Skin epidermis (tissue), 12 donors: ENCODE data around the gene PRDM5.

Experiments
- H3K27ac ChIP-seq, 21 experiments: fragments of 200-600 bp; sonication (generic) in 11 of 21; one replicate each; pipeline ENCODE4 v1.5.0; 2020; ENCODE audit warnings: mild to moderate bottlenecking in 3 of 21, inconsistent platforms in 2 of 21, moderate library complexity in 2 of 21
- H3K4me3 ChIP-seq, 7 experiments: fragments of 200-600 bp; sonication (generic) in 2 of 7; one replicate each; pipeline ENCODE4 v1.5.0; 2020; ENCODE audit warnings: inconsistent platforms in 2 of 7, mild to moderate bottlenecking in 2 of 7, moderate library complexity in 1 of 7

PRDM5 gene

GRCh38 chr4:120725639-120726580 is 196.6 kb downstream of the PRDM5 start:
- no peak overlapping the region for H3K4me3 ChIP-seq
- H3K27ac ChIP-seq = no peak overlapping the region

GRCh38 chr4:120724656-120725055 is 197.9 kb downstream of the PRDM5 start:
- no peak overlapping the region for H3K4me3 ChIP-seq
- H3K27ac ChIP-seq = no peak overlapping the region

- Histone ChIP-seq H3K4me3 (no peak overlapping the region), H3K27ac (no peak overlapping the region)
Measured at GRCh38 chr4:120723986-120724385, 198.5 kb downstream of the PRDM5 start.

- Histone ChIP-seq H3K27ac (no peak overlapping the region), H3K4me3 (no peak overlapping the region)
Measured at GRCh38 chr4:120723105-120723504, 199.4 kb downstream of the PRDM5 start.

- H3K27ac ChIP-seq = no peak overlapping the region
- no peak overlapping the region for H3K4me3 ChIP-seq
Measured at GRCh38 chr4:120722655-120723054, 199.9 kb downstream of the PRDM5 start.

- Histone ChIP-seq H3K27ac (no peak overlapping the region), H3K4me3 (no peak overlapping the region)
Measured at GRCh38 chr4:120720354-120720934, 202.1 kb downstream of the PRDM5 start.

- no peak overlapping the region for H3K27ac ChIP-seq
- H3K4me3 ChIP-seq = no peak overlapping the region
Measured at GRCh38 chr4:120718979-120719566, 203.5 kb downstream of the PRDM5 start.

- Histone ChIP-seq H3K4me3 (no peak overlapping the region), H3K27ac (no peak overlapping the region)
Measured at GRCh38 chr4:120716346-120716745, 206.2 kb downstream of the PRDM5 start.

- H3K4me3 ChIP-seq = no peak overlapping the region
- no peak overlapping the region for H3K27ac ChIP-seq
Measured at GRCh38 chr4:120714417-120715010, 208.0 kb downstream of the PRDM5 start.

- no peak overlapping the region for H3K27ac ChIP-seq
- no peak overlapping the region for H3K4me3 ChIP-seq
Measured at GRCh38 chr4:120709991-120710390, 212.5 kb downstream of the PRDM5 start.

- Histone ChIP-seq H3K27ac (no peak overlapping the region), H3K4me3 (no peak overlapping the region)
Measured at GRCh38 chr4:120704538-120704937, 218.0 kb downstream of the PRDM5 start.

GRCh38 chr4:120703908-120704307 is 218.6 kb downstream of the PRDM5 start:
- no peak overlapping the region for H3K27ac ChIP-seq

GRCh38 chr4:120699354-120699753 is 223.2 kb downstream of the PRDM5 start:
- Histone ChIP-seq H3K27ac (no peak overlapping the region), H3K4me3 (no peak overlapping the region)

More at GRCh38 chr4:120703908-120704307, 218.6 kb downstream of the PRDM5 start:
- H3K4me3 ChIP-seq = no peak overlapping the region

- Histone ChIP-seq H3K4me3 (no peak overlapping the region), H3K27ac (no peak overlapping the region)
Measured at GRCh38 chr4:120694973-120695372, 227.6 kb downstream of the PRDM5 start.

- H3K27ac ChIP-seq = no peak overlapping the region
- no peak overlapping the region for H3K4me3 ChIP-seq
Measured at GRCh38 chr4:120693816-120694215, 228.7 kb downstream of the PRDM5 start.

GRCh38 chr4:120692964-120693363 is 229.6 kb downstream of the PRDM5 start:
- peak overlapping the region in 1 of 21 experiments; percentile 43 for H3K27ac ChIP-seq
- no peak overlapping the region for H3K4me3 ChIP-seq

- Histone ChIP-seq H3K27ac (no peak overlapping the region), H3K4me3 (no peak overlapping the region)
Measured at GRCh38 chr4:120691536-120691935, 231.0 kb downstream of the PRDM5 start.

- Histone ChIP-seq H3K4me3 (no peak overlapping the region), H3K27ac (no peak overlapping the region)
Measured at GRCh38 chr4:120691106-120691505, 231.4 kb downstream of the PRDM5 start.

- Histone ChIP-seq H3K27ac (no peak overlapping the region), H3K4me3 (no peak overlapping the region)
Measured at GRCh38 chr4:120688791-120689190, 233.7 kb downstream of the PRDM5 start.

GRCh38 chr4:120685756-120686278 is 236.7 kb downstream of the PRDM5 start:
- H3K4me3 ChIP-seq = no peak overlapping the region
- H3K27ac ChIP-seq = no peak overlapping the region
